ENCODE results near the gene YWHAG. TPM values are rescaled to one million over a fixed set of nuclear protein-coding genes. Genes with fewer than 3 reads are reported as not detected.

Gene YWHAG
- total RNA-seq, 1 donor from 2014 or later: 351 TPM

DNA sequence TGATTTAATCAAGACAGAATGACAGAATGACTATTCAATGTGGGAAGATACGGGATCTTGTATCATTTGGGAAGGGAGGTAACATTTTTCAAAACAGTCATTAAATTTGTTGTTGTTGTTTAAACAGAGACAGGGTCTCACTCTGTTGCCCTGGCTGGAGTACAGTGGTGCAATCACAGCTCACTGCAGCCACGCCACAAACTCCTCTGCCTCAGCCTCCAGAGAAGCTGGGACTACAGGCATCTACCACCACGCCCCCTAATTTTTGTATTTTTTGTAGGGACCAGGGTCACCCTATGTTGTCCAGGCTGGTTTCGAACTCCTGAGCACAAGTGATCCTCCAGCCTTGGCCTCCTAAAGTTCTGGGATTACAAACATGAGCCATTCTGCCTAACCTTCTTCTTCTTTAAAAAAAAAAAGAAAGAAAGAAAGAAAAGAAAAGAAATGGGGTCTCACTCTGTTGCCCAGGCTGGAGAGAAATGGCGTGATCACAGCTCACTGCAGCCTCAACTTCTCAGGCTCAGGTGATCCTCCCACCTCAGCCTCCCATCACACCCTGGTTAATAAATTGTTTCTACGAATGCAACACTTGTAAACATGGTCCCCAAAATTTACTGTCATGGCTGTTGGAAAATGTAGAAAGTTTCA is 24.3 kb downstream of the YWHAG start:
- no peaks in the 10 kb centered on the region for H3K27me3 ChIP-seq (ENCODE audit: insufficient read depth, low read length)
- peaks cover 27% of the 10 kb centered on the region for H3K36me3 ChIP-seq (ENCODE audit: insufficient read depth, low read length)
- FAIRE-seq (no peak), DNase-seq (ENCODE audit: low read depth) (no peak)
- no peak overlapping the region for H2AFZ ChIP-seq (ENCODE audit: low read depth, low read length)
- H3K9me3 ChIP-seq (ENCODE audit: insufficient read depth, low read depth, low read length): no peaks in the 10 kb centered on the region
- Mint-ChIP-seq H3K9me3 (ENCODE audit: unreplicated experiment) (no peaks in the 10 kb centered on the region), H3K27me3 (ENCODE audit: low read depth, unreplicated experiment) (no peaks in the 10 kb centered on the region), H3K4me1 (ENCODE audit: low read depth, unreplicated experiment) (peaks cover 40% of the 10 kb centered on the region), H3K27ac (ENCODE audit: unreplicated experiment) (no peak overlapping the region), H3K36me3 (ENCODE audit: low read depth, unreplicated experiment) (peaks cover 23% of the 10 kb centered on the region), H3K4me3 (ENCODE audit: unreplicated experiment) (no peak overlapping the region)
- H3K4me3 ChIP-seq (ENCODE audit: insufficient read depth, low read depth, low read length): no peak overlapping the region
- H3K79me2 ChIP-seq (ENCODE audit: insufficient read depth, low read length): peaks cover 99% of the 10 kb centered on the region
- H3K27ac ChIP-seq (ENCODE audit: low read depth, low read length): no peak overlapping the region
- peaks cover 12% of the 10 kb centered on the region for H3K4me1 ChIP-seq (ENCODE audit: insufficient read depth, low read length)
- no peak overlapping the region for H3K4me2 ChIP-seq (ENCODE audit: low read length)
- peaks cover 96% of the 10 kb centered on the region for H4K20me1 ChIP-seq (ENCODE audit: insufficient read depth, low read length)
- TF ChIP-seq, protein P1, sequence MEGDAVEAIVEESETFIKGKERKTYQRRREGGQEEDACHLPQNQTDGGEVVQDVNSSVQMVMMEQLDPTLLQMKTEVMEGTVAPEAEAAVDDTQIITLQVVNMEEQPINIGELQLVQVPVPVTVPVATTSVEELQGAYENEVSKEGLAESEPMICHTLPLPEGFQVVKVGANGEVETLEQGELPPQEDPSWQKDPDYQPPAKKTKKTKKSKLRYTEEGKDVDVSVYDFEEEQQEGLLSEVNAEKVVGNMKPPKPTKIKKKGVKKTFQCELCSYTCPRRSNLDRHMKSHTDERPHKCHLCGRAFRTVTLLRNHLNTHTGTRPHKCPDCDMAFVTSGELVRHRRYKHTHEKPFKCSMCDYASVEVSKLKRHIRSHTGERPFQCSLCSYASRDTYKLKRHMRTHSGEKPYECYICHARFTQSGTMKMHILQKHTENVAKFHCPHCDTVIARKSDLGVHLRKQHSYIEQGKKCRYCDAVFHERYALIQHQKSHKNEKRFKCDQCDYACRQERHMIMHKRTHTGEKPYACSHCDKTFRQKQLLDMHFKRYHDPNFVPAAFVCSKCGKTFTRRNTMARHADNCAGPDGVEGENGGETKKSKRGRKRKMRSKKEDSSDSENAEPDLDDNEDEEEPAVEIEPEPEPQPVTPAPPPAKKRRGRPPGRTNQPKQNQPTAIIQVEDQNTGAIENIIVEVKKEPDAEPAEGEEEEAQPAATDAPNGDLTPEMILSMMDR (IDR thresholded peaks at IDR 0.05; ENCODE audit: insufficient read depth, low read depth, low read length): no peak
- TF ChIP-seq EZH2 (IDR thresholded peaks at IDR 0.05; ENCODE audit: insufficient read depth, low read length): no peak
- H3K9ac ChIP-seq (ENCODE audit: low read length): no peak overlapping the region

DNA sequence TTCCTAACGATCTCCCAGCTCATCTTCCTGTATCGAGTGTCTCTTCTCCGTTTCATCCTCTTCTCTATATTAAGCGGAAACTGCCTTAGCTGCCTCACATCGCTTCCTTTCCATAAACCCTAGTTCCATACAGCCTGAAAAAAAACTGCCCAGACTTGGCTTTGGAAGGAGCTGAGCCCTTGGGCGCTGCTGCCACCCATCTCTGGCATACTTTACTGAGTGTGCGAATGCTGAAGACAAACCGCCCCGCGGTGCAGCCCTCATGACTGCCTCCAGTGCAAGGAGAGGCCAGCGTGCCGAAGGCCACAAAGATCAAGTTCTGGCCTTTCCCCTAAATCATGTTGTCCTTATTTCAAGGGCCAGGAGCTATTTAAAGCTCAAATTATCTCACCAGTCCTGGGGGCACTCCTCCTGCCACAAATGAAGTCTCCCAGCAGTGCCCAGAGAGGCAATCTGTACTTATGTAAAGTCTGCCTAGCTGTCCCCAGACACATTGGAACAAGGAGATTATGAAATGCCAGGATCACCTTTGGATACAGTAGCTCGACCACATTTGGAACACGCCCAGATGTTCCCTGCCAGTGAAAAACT is 25.2 kb downstream of the YWHAG start:
- H3K36me3 Mint-ChIP-seq (ENCODE audit: low read depth, unreplicated experiment): peaks cover 28% of the 10 kb centered on the region
- no peak for TF ChIP-seq EZH2 (IDR thresholded peaks at IDR 0.05; ENCODE audit: insufficient read depth, low read length)
- TF ChIP-seq, protein P1 (IDR thresholded peaks at IDR 0.05; ENCODE audit: insufficient read depth, low read depth, low read length): no peak
- Histone ChIP-seq H3K27me3 (ENCODE audit: insufficient read depth, low read length) (no peaks in the 10 kb centered on the region), H3K36me3 (ENCODE audit: insufficient read depth, low read length) (peaks cover 33% of the 10 kb centered on the region), H3K4me2 (ENCODE audit: low read length) (no peak overlapping the region), H3K27ac (ENCODE audit: low read depth, low read length) (no peak overlapping the region), H3K9me3 (ENCODE audit: insufficient read depth, low read depth, low read length) (no peaks in the 10 kb centered on the region), H3K4me3 (ENCODE audit: insufficient read depth, low read depth, low read length) (no peak overlapping the region), H3K9ac (ENCODE audit: low read length) (no peak overlapping the region), H3K79me2 (ENCODE audit: insufficient read depth, low read length) (peaks cover 99% of the 10 kb centered on the region), H4K20me1 (ENCODE audit: insufficient read depth, low read length) (peaks cover 98% of the 10 kb centered on the region), H3K4me1 (ENCODE audit: insufficient read depth, low read length) (peaks cover 9% of the 10 kb centered on the region), H2AFZ (ENCODE audit: low read depth, low read length) (no peak overlapping the region)
- H3K4me3 Mint-ChIP-seq (ENCODE audit: unreplicated experiment): no peak overlapping the region
- H3K9me3 Mint-ChIP-seq (ENCODE audit: unreplicated experiment): no peaks in the 10 kb centered on the region
- DNase-seq (ENCODE audit: low read depth) (no peak), FAIRE-seq (no peak)
- no peaks in the 10 kb centered on the region for H3K27me3 Mint-ChIP-seq (ENCODE audit: low read depth, unreplicated experiment)
- peaks cover 40% of the 10 kb centered on the region for H3K4me1 Mint-ChIP-seq (ENCODE audit: low read depth, unreplicated experiment)
- no peak overlapping the region for H3K27ac Mint-ChIP-seq (ENCODE audit: unreplicated experiment)

DNA sequence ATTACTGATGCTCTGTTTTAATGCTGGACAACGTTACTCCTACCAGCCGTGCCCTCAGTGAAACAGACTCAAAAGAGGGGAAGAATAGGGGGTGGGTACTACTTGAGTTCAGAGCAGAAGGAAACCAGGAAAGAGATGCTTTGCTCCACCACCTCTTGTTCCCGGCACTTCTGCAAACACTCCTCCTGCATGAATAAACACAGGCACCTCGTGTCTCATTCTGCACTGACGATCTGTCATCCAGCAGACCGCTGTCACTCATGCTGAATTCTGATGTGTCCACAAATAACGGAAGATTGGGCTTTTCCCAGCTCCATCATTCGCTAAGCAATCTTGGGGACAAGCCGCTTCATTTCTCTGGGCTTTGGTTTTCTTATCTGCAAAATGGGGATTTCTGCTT is 26.7 kb downstream of the YWHAG start:
- Histone ChIP-seq H3K36me3 (ENCODE audit: insufficient read depth, low read length) (peaks cover 47% of the 10 kb centered on the region), H3K9ac (ENCODE audit: low read length) (no peak overlapping the region), H3K27ac (ENCODE audit: low read depth, low read length) (no peak overlapping the region), H3K9me3 (ENCODE audit: insufficient read depth, low read depth, low read length) (no peaks in the 10 kb centered on the region), H4K20me1 (ENCODE audit: insufficient read depth, low read length) (peaks cover 98% of the 10 kb centered on the region), H3K27me3 (ENCODE audit: insufficient read depth, low read length) (no peaks in the 10 kb centered on the region), H3K4me1 (ENCODE audit: insufficient read depth, low read length) (no peaks in the 10 kb centered on the region), H3K79me2 (ENCODE audit: insufficient read depth, low read length) (peaks cover 99% of the 10 kb centered on the region), H3K4me3 (ENCODE audit: insufficient read depth, low read depth, low read length) (no peak overlapping the region), H3K4me2 (ENCODE audit: low read length) (no peak overlapping the region), H2AFZ (ENCODE audit: low read depth, low read length) (no peak overlapping the region)
- H3K27ac Mint-ChIP-seq (ENCODE audit: unreplicated experiment): no peak overlapping the region
- no peaks in the 10 kb centered on the region for H3K27me3 Mint-ChIP-seq (ENCODE audit: low read depth, unreplicated experiment)
- H3K4me1 Mint-ChIP-seq (ENCODE audit: low read depth, unreplicated experiment): peaks cover 35% of the 10 kb centered on the region
- TF ChIP-seq EZH2 (IDR thresholded peaks at IDR 0.05; ENCODE audit: insufficient read depth, low read length): no peak
- TF ChIP-seq, protein P1 (IDR thresholded peaks at IDR 0.05; ENCODE audit: insufficient read depth, low read depth, low read length): no peak
- FAIRE-seq: no peak
- H3K4me3 Mint-ChIP-seq (ENCODE audit: unreplicated experiment): no peak overlapping the region
- H3K36me3 Mint-ChIP-seq (ENCODE audit: low read depth, unreplicated experiment): peaks cover 30% of the 10 kb centered on the region
- no peak for DNase-seq (ENCODE audit: low read depth)
- no peaks in the 10 kb centered on the region for H3K9me3 Mint-ChIP-seq (ENCODE audit: unreplicated experiment)
